Measurements from ENCODE around the gene CEP68.

DNA sequence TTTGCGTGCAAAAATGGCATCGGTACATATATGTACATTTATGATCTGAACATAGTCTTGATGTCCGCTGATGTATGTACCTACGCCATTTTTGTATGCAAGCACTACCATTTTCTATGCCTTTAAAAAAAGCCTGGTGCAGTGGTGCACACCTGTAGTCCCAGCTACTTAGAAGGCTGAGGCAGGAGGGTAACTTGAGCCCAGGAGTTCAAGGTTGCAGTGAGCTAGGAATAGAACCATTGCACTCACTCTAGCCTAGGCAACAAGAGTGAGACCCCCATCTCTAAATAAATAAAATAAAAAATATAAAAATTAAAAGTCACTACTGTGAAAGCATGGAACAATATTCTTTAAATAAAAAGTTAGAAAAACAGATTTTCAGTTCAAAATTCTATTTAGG is 57.0 kb downstream of the CEP68 start:
- TF ChIP-seq, protein P1, sequence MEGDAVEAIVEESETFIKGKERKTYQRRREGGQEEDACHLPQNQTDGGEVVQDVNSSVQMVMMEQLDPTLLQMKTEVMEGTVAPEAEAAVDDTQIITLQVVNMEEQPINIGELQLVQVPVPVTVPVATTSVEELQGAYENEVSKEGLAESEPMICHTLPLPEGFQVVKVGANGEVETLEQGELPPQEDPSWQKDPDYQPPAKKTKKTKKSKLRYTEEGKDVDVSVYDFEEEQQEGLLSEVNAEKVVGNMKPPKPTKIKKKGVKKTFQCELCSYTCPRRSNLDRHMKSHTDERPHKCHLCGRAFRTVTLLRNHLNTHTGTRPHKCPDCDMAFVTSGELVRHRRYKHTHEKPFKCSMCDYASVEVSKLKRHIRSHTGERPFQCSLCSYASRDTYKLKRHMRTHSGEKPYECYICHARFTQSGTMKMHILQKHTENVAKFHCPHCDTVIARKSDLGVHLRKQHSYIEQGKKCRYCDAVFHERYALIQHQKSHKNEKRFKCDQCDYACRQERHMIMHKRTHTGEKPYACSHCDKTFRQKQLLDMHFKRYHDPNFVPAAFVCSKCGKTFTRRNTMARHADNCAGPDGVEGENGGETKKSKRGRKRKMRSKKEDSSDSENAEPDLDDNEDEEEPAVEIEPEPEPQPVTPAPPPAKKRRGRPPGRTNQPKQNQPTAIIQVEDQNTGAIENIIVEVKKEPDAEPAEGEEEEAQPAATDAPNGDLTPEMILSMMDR (IDR thresholded peaks at IDR 0.05): no peak
- TF ChIP-seq POLR2A (IDR thresholded peaks at IDR 0.05; ENCODE audit: low read length) (no peak), CEBPB (IDR thresholded peaks at IDR 0.05) (no peak), CBX2 (IDR thresholded peaks at IDR 0.05; ENCODE audit: borderline replicate concordance, low read depth) (no peak), EP300 (IDR thresholded peaks at IDR 0.05) (no peak), RCOR1 (IDR thresholded peaks at IDR 0.05; ENCODE audit: low read depth, low read length) (no peak), HDAC2 (IDR thresholded peaks at IDR 0.05) (no peak)

Data from A549 (cell line).